Stomach (tissue), 4 donors: ENCODE results near the gene XPO6.

ENCODE experiments used
- POLR2A ChIP-seq, 4 donors: fragments of 450-650 bp; IDR thresholded peaks; one replicate each; pipeline ENCODE4 v1.6.1; 2016; ENCODE audit warnings: antibody characterized with exemption in 4 of 4, control low read depth in 2 of 4, mild to moderate bottlenecking in 1 of 4, moderate library complexity in 1 of 4
- TF ChIP-seq, protein P1 (sequence below), 7 experiments: fragments of 450-650 bp in 4 of 7; fragments of 200-600 bp in 3 of 7; sonication (generic) in 3 of 7; IDR thresholded peaks; one replicate each; pipeline ENCODE4 v1.5.1; 2016 to 2019; ENCODE audit warnings: antibody characterized with exemption in 7 of 7, control low read depth in 2 of 7, mild to moderate bottlenecking in 1 of 7

DNA sequence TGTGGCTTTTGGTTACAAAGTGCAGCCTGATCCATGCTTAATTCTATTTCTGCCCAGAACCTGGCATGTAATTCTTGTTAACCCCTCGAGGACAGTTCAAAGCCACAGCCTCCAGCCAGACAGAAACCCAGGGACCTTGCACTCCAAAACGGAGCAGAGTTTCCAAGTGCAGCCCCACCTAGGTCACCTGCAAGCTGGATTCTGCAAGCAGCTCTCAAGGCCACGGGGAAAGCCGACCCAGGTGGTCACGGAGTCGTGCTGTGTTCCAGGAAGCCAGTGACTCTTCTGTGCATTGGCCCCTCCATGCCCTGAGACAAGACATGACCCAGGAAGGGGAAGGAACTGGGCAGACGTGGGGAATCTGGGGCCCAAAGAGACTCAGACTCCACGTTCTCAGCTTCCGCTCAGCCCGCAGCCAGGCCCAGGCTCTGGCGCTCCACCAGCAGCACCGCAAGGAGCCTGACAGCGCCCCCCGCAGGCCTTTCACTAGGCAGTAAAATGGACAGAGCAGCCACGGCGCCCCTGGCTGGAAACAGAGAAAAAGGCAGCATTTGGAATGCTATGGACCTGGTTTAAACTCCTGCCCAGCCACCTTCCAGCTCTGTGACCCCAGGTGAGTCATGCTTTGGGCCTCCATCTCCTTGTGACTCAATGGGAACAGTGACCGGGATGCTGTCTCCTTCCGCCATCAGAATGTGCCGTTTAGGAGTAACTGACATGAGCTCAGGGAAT, 121.0 kb downstream of the XPO6 start:
- TF ChIP-seq, protein P1, sequence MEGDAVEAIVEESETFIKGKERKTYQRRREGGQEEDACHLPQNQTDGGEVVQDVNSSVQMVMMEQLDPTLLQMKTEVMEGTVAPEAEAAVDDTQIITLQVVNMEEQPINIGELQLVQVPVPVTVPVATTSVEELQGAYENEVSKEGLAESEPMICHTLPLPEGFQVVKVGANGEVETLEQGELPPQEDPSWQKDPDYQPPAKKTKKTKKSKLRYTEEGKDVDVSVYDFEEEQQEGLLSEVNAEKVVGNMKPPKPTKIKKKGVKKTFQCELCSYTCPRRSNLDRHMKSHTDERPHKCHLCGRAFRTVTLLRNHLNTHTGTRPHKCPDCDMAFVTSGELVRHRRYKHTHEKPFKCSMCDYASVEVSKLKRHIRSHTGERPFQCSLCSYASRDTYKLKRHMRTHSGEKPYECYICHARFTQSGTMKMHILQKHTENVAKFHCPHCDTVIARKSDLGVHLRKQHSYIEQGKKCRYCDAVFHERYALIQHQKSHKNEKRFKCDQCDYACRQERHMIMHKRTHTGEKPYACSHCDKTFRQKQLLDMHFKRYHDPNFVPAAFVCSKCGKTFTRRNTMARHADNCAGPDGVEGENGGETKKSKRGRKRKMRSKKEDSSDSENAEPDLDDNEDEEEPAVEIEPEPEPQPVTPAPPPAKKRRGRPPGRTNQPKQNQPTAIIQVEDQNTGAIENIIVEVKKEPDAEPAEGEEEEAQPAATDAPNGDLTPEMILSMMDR (IDR thresholded peaks at IDR 0.05) = no peak
- no peak for TF ChIP-seq POLR2A (IDR thresholded peaks at IDR 0.05)
